Inferior parietal cortex (tissue), 1 donor: Measurements from ENCODE around the gene APOE.
"Not testable (repeated sequence)": the region's sequence is repeated elsewhere in the genome, so short reads cannot be mapped to it uniquely, and the experiment has no call there.

Source experiments
- DNase-seq: peaks from one replicate; pipeline ENCODE4 v3.0.0-alpha.2; 2016; ENCODE audit errors: extremely low spot score

APOE gene

GRCh38 chr19:44905437-44906160 is at the start of gene APOE:
APOE (plus strand) TSS chr19:44905796; CDS start chr19:44906625, 829 bp downstream.
- no peak for DNase-seq

GRCh38 chr19:44856421-44857083 is 49.0 kb upstream of the APOE start:
- DNase-seq: no peak

GRCh38 chr19:44857837-44858236 is 47.8 kb upstream of the APOE start:
- no peak for DNase-seq

- not testable (repeated sequence) for DNase-seq
Measured at GRCh38 chr19:44861576-44861975, 44.0 kb upstream of the APOE start.

- DNase-seq: no peak
Measured at GRCh38 chr19:44863990-44864389, 41.6 kb upstream of the APOE start.

GRCh38 chr19:44865196-44865767 is 40.3 kb upstream of the APOE start:
- DNase-seq: no peak

- DNase-seq: no peak
Measured at GRCh38 chr19:44866664-44867063, 38.9 kb upstream of the APOE start.

- DNase-seq: no peak
Measured at GRCh38 chr19:44867578-44867977, 38.0 kb upstream of the APOE start.

- DNase-seq: no peak
Measured at GRCh38 chr19:44869733-44870470, 35.7 kb upstream of the APOE start.

GRCh38 chr19:44871809-44872208 is 33.8 kb upstream of the APOE start:
- no peak for DNase-seq

- no peak for DNase-seq
Measured at GRCh38 chr19:44872661-44873060, 32.9 kb upstream of the APOE start.

GRCh38 chr19:44874317-44874716 is 31.3 kb upstream of the APOE start:
- no peak for DNase-seq

GRCh38 chr19:44875666-44876451 is 29.7 kb upstream of the APOE start:
- DNase-seq: no peak

GRCh38 chr19:44876930-44877535 is 28.6 kb upstream of the APOE start:
- no peak for DNase-seq

GRCh38 chr19:44878120-44878865 is 27.3 kb upstream of the APOE start:
- no peak for DNase-seq

GRCh38 chr19:44879309-44880065 is 26.1 kb upstream of the APOE start:
- no peak for DNase-seq

- no peak for DNase-seq
Measured at GRCh38 chr19:44882063-44882462, 23.5 kb upstream of the APOE start.

GRCh38 chr19:44882619-44883397 is 22.8 kb upstream of the APOE start:
- not testable (repeated sequence) for DNase-seq

- no peak for DNase-seq
Measured at GRCh38 chr19:44883922-44884321, 21.7 kb upstream of the APOE start.
